HCEC 1CT (cell line): Measurements from ENCODE around the gene COMMD9.

Source experiments
- DNase-seq: peaks from one replicate; pipeline ENCODE4 v3.0.0-alpha.2; 2017

COMMD9 gene

GRCh38 chr11:36295926-36296325, 6.7 kb upstream of the COMMD9 start, which contains the start of gene PRR5L:
Gene PRR5L (plus strand): TSS chr11:36296288. CDS start chr11:36401122, 104,834 bp downstream.
- DNase-seq = no peak

GRCh38 chr11:36292311-36292722, 3.1 kb upstream of the COMMD9 start:
- DNase-seq = peak; percentile 31

GRCh38 chr11:36288442-36289225, 590 bp downstream of the COMMD9 start:
- DNase-seq = no peak

GRCh38 chr11:36282926-36283325, 6.3 kb downstream of the COMMD9 start:
- DNase-seq = no peak

GRCh38 chr11:36281850-36282249, 7.4 kb downstream of the COMMD9 start:
- DNase-seq = no peak

GRCh38 chr11:36280531-36280930, 8.7 kb downstream of the COMMD9 start:
- DNase-seq = no peak

- no peak for DNase-seq
Measured at GRCh38 chr11:36278531-36279282, 10.5 kb downstream of the COMMD9 start.

GRCh38 chr11:36274414-36274813, 14.8 kb downstream of the COMMD9 start:
- no peak for DNase-seq

- no peak for DNase-seq
Measured at GRCh38 chr11:36273110-36273509, 16.1 kb downstream of the COMMD9 start.

GRCh38 chr11:36271794-36272407, 17.3 kb downstream of the COMMD9 start:
- no peak for DNase-seq

GRCh38 chr11:36270701-36271100, 18.5 kb downstream of the COMMD9 start:
- DNase-seq = no peak

GRCh38 chr11:36268337-36268985, 20.8 kb downstream of the COMMD9 start:
- DNase-seq = no peak

- DNase-seq = no peak
Measured at GRCh38 chr11:36266767-36267166, 22.5 kb downstream of the COMMD9 start.

- DNase-seq = peak; percentile 32
Measured at GRCh38 chr11:36265793-36266628, 23.2 kb downstream of the COMMD9 start.

GRCh38 chr11:36264973-36265344, 24.3 kb downstream of the COMMD9 start:
- no peak for DNase-seq

GRCh38 chr11:36264011-36264972, 24.9 kb downstream of the COMMD9 start:
- DNase-seq = no peak

GRCh38 chr11:36261094-36261493, 28.1 kb downstream of the COMMD9 start:
- DNase-seq = no peak

- peak; percentile 85 for DNase-seq
Measured at GRCh38 chr11:36258730-36259360, 30.4 kb downstream of the COMMD9 start.

- peak; percentile 79 for DNase-seq
Measured at GRCh38 chr11:36257351-36257750, 31.9 kb downstream of the COMMD9 start.

GRCh38 chr11:36254713-36255112, 34.5 kb downstream of the COMMD9 start:
- peak; percentile 54 for DNase-seq

GRCh38 chr11:36253238-36253637, 36.0 kb downstream of the COMMD9 start:
- DNase-seq = no peak
